22Rv1 (cell line): ENCODE measurements around the gene EPYC.

ENCODE experiments used
- ZFX ChIP-seq: fragments of 450-650 bp; IDR thresholded peaks from 2 replicates; pipeline ENCODE4 v1.6.1; 2017; ENCODE audit warnings: antibody characterized with exemption, borderline replicate concordance
- TF ChIP-seq, protein P1 (sequence below): fragments of 450-650 bp; IDR thresholded peaks from 2 replicates; pipeline ENCODE4 v1.5.1; 2017; ENCODE audit warnings: mild to moderate bottlenecking

DNA sequence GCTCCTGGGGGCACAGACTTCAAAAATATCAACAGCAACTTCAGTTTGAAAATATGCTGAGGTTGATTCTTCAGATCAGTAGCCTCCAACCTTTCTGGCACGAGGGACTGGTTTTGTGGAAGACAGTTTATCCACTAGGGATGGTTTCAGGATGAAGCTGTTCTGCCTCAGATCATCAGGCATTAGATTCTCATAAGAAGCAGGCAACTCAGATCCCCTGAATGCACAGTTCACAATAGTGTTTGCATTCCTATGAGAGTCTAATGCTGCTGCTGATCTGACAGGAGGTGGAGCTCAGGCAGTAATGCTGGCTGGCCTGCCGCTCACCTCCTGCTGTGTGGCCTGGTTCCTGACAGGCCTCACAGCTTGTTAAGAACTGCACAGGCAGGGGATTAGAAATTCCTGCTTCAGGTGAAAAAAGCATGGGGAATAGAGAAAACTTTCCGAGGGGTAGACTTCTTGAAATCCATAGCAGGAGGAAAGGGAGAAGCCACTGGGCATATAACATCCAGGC is 12.8 kb downstream of the EPYC start:
- TF ChIP-seq, protein P1, sequence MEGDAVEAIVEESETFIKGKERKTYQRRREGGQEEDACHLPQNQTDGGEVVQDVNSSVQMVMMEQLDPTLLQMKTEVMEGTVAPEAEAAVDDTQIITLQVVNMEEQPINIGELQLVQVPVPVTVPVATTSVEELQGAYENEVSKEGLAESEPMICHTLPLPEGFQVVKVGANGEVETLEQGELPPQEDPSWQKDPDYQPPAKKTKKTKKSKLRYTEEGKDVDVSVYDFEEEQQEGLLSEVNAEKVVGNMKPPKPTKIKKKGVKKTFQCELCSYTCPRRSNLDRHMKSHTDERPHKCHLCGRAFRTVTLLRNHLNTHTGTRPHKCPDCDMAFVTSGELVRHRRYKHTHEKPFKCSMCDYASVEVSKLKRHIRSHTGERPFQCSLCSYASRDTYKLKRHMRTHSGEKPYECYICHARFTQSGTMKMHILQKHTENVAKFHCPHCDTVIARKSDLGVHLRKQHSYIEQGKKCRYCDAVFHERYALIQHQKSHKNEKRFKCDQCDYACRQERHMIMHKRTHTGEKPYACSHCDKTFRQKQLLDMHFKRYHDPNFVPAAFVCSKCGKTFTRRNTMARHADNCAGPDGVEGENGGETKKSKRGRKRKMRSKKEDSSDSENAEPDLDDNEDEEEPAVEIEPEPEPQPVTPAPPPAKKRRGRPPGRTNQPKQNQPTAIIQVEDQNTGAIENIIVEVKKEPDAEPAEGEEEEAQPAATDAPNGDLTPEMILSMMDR: no peak
- no peak for TF ChIP-seq ZFX
